Kasumi-1 (cell line): Measurements from ENCODE around the gene ASCC1.
"Not testable (repeated sequence)": the region's sequence is repeated elsewhere in the genome, so short reads cannot be mapped to it uniquely, and the experiment has no call there.

Experiments
- DNase-seq, 2 experiments: peaks; one replicate each; lab custom pipeline; 2025; lab: John Stamatoyannopoulos, UW

Gene ASCC1

DNA sequence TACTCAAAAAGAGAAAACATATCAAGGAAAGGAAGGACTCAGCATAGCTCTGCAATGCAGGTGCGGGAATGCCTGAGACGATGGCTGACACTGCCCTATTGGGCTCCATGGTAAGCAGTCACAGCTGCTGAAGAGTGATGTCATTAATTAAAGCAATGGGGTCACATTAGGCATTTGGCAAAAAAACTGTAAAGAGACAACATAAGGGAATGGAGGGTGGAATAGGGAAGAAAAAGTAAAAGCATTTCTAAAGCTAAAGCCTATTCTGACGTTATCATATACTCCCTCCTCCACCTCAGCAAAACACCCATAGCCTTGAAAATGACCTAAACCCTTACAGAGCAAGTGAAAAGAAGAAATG is 89.2 kb downstream of the ASCC1 start:
- DNase-seq, result no peak

- peak; percentile 60 to 78 for DNase-seq
Measured at GRCh38 chr10:72126184-72126871, 89.7 kb downstream of the ASCC1 start.

DNA sequence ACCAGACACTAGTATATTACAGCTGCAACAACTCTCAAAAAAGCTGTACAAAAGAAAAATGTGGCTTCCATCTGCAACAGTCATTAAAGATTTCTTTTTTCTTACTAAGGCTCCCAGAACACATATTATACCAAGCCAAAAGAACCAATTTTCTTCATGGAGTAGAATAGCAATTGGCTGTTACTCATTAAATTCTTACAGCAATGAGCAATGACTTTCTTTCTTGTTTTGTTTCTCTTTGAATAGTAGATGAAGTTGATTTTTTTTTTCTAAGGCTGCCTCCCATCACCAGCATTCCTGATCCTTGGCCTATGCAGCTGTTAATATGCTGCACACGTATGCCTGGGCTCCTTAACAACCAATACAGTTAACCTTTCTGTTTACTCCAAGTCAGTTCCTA is 91.1 kb downstream of the ASCC1 start:
- no peak for DNase-seq

GRCh38 chr10:72124381-72124780 is 91.7 kb downstream of the ASCC1 start:
- DNase-seq, result no peak

DNA sequence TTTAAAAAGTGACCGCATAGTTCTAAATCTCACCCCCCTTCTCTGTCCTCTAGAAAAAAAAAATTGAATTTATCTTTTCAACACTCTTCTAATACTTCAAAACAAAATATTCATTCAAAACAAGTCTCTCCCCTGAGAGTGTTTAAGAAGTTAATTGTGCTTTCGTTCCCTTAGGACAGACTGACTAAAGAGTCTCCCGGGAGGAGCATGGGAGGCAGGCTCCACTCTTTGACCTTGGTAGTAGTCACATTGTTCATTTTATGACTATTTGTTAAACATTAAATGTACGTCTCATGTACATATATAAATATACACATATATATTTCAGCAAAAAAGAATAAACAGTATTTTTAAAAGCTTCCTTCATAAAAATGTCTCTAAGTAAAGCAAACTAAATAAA is 92.5 kb downstream of the ASCC1 start:
- no peak for DNase-seq

DNA sequence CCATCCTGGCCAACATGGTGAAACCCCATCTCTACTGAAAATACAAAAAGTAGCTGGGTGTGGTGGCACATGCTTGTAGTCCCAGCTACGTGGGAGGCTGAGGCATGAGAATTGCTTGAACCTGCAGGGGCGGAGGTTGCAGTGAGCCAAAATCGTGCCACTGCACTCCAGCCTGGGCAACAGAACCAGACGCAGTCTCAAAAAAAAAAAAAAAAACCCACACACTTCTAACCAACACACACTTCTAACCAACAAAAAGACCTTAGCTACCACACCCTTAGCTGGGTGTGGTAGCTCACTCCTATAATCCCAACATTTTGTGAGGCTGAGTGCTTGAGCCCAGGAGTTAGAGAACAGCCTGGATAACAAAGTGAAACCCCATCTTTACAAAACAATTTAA is 93.9 kb downstream of the ASCC1 start:
- DNase-seq, result no peak

DNA sequence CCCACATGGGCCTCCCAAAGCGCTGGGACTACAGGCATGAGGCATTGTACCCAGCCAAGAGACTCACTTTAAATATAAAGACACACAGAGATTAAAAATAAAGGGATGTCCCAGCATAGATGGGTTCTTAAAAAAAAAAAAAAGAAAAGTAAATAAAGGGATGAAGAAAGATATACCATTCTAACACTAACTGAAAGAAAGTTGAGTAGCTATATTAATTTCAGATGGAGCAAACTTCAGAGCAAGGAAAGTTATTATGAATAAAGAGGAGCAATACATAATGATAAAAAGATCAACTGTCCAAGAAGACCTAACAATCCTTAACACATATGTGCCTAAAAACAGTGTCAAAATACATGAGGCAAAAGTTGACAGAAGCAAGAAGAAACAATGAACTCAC is 94.7 kb downstream of the ASCC1 start:
- no peak for DNase-seq

- DNase-seq, result no peak
Measured at GRCh38 chr10:72116372-72116771, 99.7 kb downstream of the ASCC1 start.

DNA sequence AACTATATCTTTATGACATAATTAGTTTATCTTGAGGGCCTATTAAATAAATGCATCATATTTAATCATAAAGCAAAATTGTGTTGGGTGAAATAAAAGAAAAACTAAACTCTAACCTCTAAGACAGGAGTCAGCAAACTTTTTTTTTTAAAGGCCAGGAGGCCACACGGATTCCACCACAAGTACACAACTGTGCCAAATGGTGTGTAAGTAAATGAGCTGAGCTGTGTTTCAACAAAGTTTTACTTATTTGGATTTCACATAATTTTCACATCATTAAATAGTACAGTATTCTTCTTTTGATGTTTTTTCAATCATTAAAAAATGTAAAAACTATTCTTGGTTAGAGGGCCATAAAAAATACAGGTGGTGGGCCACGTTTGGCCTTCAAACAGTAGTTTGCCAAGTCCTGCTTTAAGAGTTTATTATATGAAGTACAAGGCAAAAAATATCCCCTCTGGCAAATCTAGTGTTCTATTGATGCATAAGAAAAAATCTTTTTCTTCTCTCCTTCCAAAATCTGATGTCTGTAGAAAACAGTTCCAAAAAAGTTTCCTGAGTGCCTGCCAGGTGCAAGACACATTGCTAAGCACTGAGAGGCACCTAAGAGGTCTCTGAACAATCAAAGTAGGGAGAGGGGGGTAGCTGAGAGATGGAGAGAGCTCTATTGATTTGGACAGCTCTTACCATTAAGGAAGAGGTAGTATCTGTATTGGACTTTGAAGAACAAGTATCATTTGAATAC is 101.2 kb downstream of the ASCC1 start:
- no peak for DNase-seq

GRCh38 chr10:72110673-72111401 is 105.2 kb downstream of the ASCC1 start:
- no peak for DNase-seq

DNA sequence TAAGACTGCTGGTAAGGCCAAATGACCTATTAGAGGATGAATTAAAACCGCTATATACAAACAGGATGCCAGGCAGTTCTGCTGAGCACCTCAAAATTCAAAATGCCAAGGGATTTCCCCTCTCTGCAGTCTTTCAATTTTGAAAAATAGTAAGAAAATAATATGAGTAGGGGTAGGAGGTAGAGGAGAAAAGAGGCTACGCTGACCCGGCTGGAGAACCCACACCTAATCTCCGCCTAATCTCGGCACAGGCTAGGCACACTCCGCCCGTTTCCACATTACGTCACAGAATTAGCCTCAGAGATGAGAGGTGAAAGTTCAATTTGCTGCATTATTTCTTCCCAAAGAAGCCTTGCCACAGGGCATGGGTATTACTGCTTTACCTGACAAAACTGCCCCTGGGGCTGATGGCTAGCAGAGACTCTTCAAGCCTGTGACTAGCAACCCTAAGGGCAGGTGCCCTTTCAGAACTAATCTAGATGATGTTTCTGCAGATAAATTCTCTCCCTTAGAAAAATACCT is 106.4 kb downstream of the ASCC1 start:
- no peak for DNase-seq

DNA sequence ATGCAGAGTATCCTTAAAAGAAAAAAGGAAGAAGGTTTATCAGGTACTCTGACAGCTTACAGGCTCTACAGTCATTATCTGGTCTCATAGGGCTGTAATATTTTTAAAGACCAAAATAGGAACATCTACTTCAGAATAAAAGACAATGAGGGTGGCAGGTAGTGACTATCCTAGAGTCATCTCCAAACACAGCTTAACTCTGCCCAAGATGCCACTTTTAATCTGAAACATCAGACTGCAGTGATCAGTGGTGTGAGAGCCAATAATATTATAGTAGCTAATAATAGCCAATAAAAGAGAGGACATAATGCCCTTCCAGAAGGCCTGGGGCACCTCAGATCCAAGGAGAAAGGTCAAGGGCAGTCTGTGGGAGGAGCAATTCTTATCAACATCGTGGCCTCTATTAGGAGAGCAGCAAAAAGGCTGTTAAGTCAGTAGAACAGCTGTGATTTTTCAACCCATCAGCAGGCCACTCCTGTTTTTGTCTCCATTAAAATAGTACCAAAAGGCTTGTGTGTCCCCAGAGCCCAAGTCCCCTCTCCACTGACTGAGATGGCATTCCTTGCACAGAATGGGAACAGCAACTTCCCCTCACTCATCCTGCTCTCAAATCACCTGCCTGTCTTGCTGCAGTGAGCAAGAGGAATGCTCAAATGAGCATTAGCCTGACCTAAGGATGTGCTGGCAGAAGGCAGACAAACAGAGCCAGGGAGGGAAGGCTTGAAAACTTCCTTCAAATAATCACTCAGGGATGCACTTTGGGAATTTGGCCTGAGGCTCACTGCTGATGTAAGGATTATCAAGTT is 107.0 kb downstream of the ASCC1 start:
- no peak for DNase-seq

GRCh38 chr10:72108004-72108370 is 108.1 kb downstream of the ASCC1 start:
- not testable (repeated sequence) for DNase-seq

GRCh38 chr10:72107325-72108003 is 108.6 kb downstream of the ASCC1 start:
- DNase-seq, result peak; percentile 33 to 36

GRCh38 chr10:72106896-72107295 is 109.2 kb downstream of the ASCC1 start:
- DNase-seq, result no peak

DNA sequence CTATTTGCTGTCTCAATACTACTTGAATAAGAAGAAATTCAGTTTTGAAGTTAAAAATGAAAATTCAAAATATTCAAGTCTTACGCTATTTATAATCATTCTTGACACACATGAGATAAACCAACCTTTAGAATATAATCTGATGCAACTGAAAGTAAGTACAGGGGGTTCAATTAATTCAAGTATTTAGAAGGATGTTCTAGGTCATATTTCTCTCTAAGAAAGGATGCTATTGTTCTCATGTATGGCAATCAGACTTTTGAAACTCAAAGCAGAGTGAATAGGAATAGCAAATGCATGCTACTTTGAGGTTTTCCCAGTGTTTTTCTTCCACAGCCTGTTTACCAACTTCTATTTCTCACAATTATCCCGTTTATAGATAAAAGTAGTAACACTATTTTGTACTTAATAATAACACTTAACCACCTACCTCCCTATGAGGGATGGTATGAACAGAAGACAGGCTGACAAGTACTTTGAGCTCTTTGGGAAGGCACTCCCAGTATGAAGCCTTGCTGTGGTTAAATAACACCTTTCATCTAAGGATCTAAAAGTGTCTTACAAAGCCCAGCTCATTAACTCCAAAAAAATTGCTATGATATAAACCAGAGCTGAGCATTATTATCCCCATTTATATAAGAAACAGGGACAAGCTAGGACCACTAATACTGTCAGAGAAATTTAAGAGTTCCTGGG is 109.8 kb downstream of the ASCC1 start:
- no peak for DNase-seq

GRCh38 chr10:72105710-72106109 is 110.4 kb downstream of the ASCC1 start:
- DNase-seq, result no peak

DNA sequence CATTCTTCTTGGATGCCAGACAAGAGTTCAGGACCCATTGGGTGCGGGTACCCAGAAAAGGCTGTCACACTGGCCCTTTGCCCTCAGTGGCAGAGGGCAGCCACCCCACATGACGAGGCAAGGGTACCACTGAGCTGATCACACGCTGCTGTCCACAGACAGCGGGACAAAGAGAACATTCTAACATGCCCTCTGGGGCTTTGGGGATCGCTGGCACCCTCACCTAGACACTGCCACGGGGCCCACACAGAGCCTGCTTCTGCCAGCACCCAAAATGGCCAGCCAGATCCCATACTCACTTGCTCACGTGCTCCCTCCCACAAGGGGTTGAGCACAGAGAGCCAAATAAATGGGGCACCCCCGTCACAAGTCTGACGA is 111.0 kb downstream of the ASCC1 start:
- DNase-seq, result no peak

GRCh38 chr10:72104472-72105097 is 111.5 kb downstream of the ASCC1 start:
- no peak for DNase-seq

GRCh38 chr10:72099600-72099921 is 116.5 kb downstream of the ASCC1 start:
- no peak for DNase-seq
